Fibroblast of the aortic adventitia (primary cell): ENCODE results near the gene CCDC92. TPM values are rescaled to one million over a fixed set of nuclear protein-coding genes. Genes with fewer than 3 reads are reported as not detected.

Experiments used
- DNase-seq: peaks from one replicate; pipeline ENCODE4 v3.0.0-alpha.2; 2010; ENCODE audit warnings: low read depth
- H3K4me3 ChIP-seq: 2 replicates; pipeline ENCODE4 v1.5.1; 2011; ENCODE audit warnings: low read depth, mild to moderate bottlenecking, control low read depth, low read length, moderate library complexity
- CTCF ChIP-seq: IDR thresholded peaks from 2 replicates; pipeline ENCODE4 v1.5.1; 2011; ENCODE audit warnings: mild to moderate bottlenecking, low read length, control low read depth, inconsistent platforms; ENCODE audit not compliant: insufficient read depth
- total RNA-seq: library from RNA; depleted of rRNA; stranded (reverse); fragments of >200 nt; gene quantifications from 2 replicates; pipeline ENCODE4 v1.2.3, GENCODE V29; 2012; ENCODE audit warnings: low replicate concordance

Gene CCDC92
- total RNA-seq, 1 donor = 22.7 TPM

GRCh38 chr12:123906711-123907420 is 65.8 kb downstream of the CCDC92 start:
- TF ChIP-seq CTCF = no peak
- DNase-seq = no peak
- no peak overlapping the region for H3K4me3 ChIP-seq

GRCh38 chr12:123905319-123905925 is 67.2 kb downstream of the CCDC92 start:
- peak; percentile 72 for TF ChIP-seq CTCF
- H3K4me3 ChIP-seq = no peak overlapping the region
- DNase-seq = peak; percentile 87

- no peak for TF ChIP-seq CTCF
- DNase-seq = no peak
- H3K4me3 ChIP-seq = no peak overlapping the region
Observed at GRCh38 chr12:123903301-123904065, 69.1 kb downstream of the CCDC92 start.

- no peak overlapping the region for H3K4me3 ChIP-seq
- TF ChIP-seq CTCF = no peak
- no peak for DNase-seq
Observed at GRCh38 chr12:123902821-123903220, 69.8 kb downstream of the CCDC92 start.

GRCh38 chr12:123900871-123901376 is 71.7 kb downstream of the CCDC92 start:
- no peak for DNase-seq
- H3K4me3 ChIP-seq = no peak overlapping the region
- TF ChIP-seq CTCF = no peak

- no peak for TF ChIP-seq CTCF
- no peak for DNase-seq
- H3K4me3 ChIP-seq = no peak overlapping the region
Observed at GRCh38 chr12:123899368-123899767, 73.3 kb downstream of the CCDC92 start.
